Liver (tissue), 9 donors: Measurements from ENCODE around the gene ELAVL1. TPM values are rescaled to one million over a fixed set of nuclear protein-coding genes. Genes with fewer than 3 reads are reported as not detected.

Experiments used
- DNase-seq: peaks from one replicate; pipeline ENCODE4 v3.0.0-alpha.2; 2017; ENCODE audit warnings: low spot score
- H3K27ac ChIP-seq, 2 donors: one replicate each; pipeline ENCODE4 v1.7.0; 2013; ENCODE audit warnings: inconsistent platforms in 2 of 2, low read length in 2 of 2, control low read depth in 1 of 2, low read depth in 1 of 2, mild to moderate bottlenecking in 1 of 2
- H3K27me3 ChIP-seq, 4 donors: one replicate each; pipeline versions ENCODE4 v1.6.1 to v1.7.0; 2013; ENCODE audit warnings: low read length in 3 of 4, inconsistent platforms in 1 of 4, mild to moderate bottlenecking in 1 of 4, moderate library complexity in 1 of 4; ENCODE audit not compliant: control insufficient read depth in 4 of 4, insufficient read depth in 4 of 4
- H3K36me3 ChIP-seq, 4 donors: one replicate each; pipeline versions ENCODE4 v1.6.1 to v1.7.0; 2013; ENCODE audit warnings: low read length in 3 of 4, mild to moderate bottlenecking in 3 of 4, low read depth in 1 of 4, moderate library complexity in 1 of 4; ENCODE audit not compliant: control insufficient read depth in 4 of 4, insufficient read depth in 3 of 4
- H3K4me1 ChIP-seq, 4 donors: one replicate each; pipeline versions ENCODE4 v1.6.1 to v1.7.0; 2013; ENCODE audit warnings: low read length in 3 of 4, mild to moderate bottlenecking in 3 of 4, moderate library complexity in 1 of 4; ENCODE audit not compliant: control insufficient read depth in 4 of 4, insufficient read depth in 4 of 4
- H3K4me3 ChIP-seq, 3 donors: one replicate each; pipeline versions ENCODE4 v1.6.1 to v1.7.0; 2013; ENCODE audit warnings: low read length in 3 of 3, control low read depth in 1 of 3, low read depth in 1 of 3, mild to moderate bottlenecking in 1 of 3
- H3K9ac ChIP-seq, 2 donors: one replicate each; pipeline ENCODE4 v1.7.0; 2013; ENCODE audit warnings: low read length in 2 of 2, mild to moderate bottlenecking in 2 of 2, moderate library complexity in 2 of 2, control low read depth in 1 of 2, low read depth in 1 of 2
- H3K9me3 ChIP-seq, 4 donors: one replicate each; pipeline versions ENCODE4 v1.6.1 to v1.7.0; 2013; ENCODE audit warnings: low read length in 3 of 4; ENCODE audit not compliant: control insufficient read depth in 4 of 4
- ATF3 ChIP-seq: IDR thresholded peaks from 2 replicates; pipeline ENCODE4 v1.6.1; 2016; ENCODE audit warnings: antibody characterized with exemption
- FOXA1 ChIP-seq: IDR thresholded peaks from 2 replicates; pipeline ENCODE4 v1.6.1; 2016; ENCODE audit warnings: antibody characterized with exemption
- HNF4A ChIP-seq, 2 donors: conservative IDR thresholded peaks; 2 replicates each; pipeline ENCODE4 v1.6.1; 2016; ENCODE audit warnings: antibody characterized with exemption in 2 of 2, mild to moderate bottlenecking in 2 of 2
- HNF4G ChIP-seq: IDR thresholded peaks from 2 replicates; pipeline ENCODE4 v1.6.1; 2016; ENCODE audit warnings: antibody characterized with exemption
- JUND ChIP-seq, 2 donors: IDR thresholded peaks; 2 replicates each; pipeline ENCODE4 v1.6.1; 2016; ENCODE audit warnings: antibody characterized with exemption in 2 of 2
- RAD21 ChIP-seq, 2 donors: IDR thresholded peaks; 2 replicates each; pipeline ENCODE4 v1.6.1; 2016; ENCODE audit warnings: antibody characterized with exemption in 2 of 2, mild to moderate bottlenecking in 2 of 2
- REST ChIP-seq: IDR thresholded peaks from 2 replicates; pipeline ENCODE4 v1.6.1; 2016; ENCODE audit warnings: antibody characterized with exemption, mild to moderate bottlenecking
- RXRA ChIP-seq, 2 donors: IDR thresholded peaks; 2 replicates each; pipeline ENCODE4 v1.6.1; 2017 to 2018; ENCODE audit warnings: antibody characterized with exemption in 2 of 2, mild to moderate bottlenecking in 1 of 2
- ZBTB33 ChIP-seq: IDR thresholded peaks from 2 replicates; pipeline ENCODE4 v1.6.1; 2016; ENCODE audit warnings: antibody characterized with exemption
- WGBS: extraction: QIAGEN DNeasy Blood & Tissue Kit; methylation state at CpG from one replicate; pipeline ENCODE4 v1.1.7; 2013; 5-methylcytosine and 5-hydroxymethylcytosine counted together
- polyA plus RNA-seq, 2 donors: library from polyadenylated mRNA; stranded (reverse) in 1 of 2; unstranded in 1 of 2; fragments of 200-250 nt in 1 of 2; fragments of >200 nt in 1 of 2; fragmentation: Nextera tagmentation in 1 of 2; extraction: Ambion mirVana in 1 of 2; gene quantifications; one replicate each; pipeline versions ENCODE4 v1.2.1 to v1.2.3, GENCODE V29; 2013 to 2015
- total RNA-seq, 2 donors: library from RNA; depleted of rRNA; stranded (reverse); fragments of >200 nt; gene quantifications; one replicate each; pipeline ENCODE4 v1.2.3, GENCODE V29; 2014
- donor health status: healthy.
- donor health status: healthy.
- donor health status: healthy.
- donor health status: healthy.
- donor health status: healthy.

The ELAVL1 gene
- total and polyA plus RNA-seq, 4 donors: 14.4 to 33.7 (median 19.1) TPM

DNA sequence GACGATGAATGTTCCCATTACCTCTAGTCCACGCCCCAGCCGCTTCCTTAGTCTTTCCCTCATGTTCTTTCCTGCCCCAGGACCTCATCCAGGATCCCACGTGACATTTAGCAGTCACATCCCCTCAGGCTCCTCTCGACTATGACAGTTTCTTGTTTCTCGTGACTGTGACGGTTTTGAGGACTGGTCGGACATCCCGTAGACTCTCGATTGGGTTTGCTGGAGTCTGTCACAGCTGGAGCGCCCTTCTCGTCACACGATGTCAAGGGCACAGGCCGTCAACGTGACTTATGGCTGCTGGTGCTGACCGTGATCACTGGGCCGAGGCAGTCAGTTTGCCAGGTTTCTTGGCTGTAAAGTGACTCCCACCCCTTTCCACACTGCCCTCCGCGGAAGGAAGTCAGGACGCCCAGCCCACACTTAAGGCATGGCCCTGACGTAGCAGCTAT lies 22.8 kb downstream of the ELAVL1 start (continued):
- TF ChIP-seq FOXA1: no peak

GRCh38 chr19:7982103-7982502 lies 23.3 kb downstream of the ELAVL1 start:
- Histone ChIP-seq H3K27me3 (no peaks in the 10 kb centered on the region), H3K9me3 (no peaks in the 10 kb centered on the region), H3K27ac (no peak overlapping the region), H3K36me3 (peaks cover 0 to 11% (median 8%) of the 10 kb centered on the region in 4 donors), H3K4me3 (no peak overlapping the region), H3K4me1 (peaks cover 16 to 55% (median 38%) of the 10 kb centered on the region in 4 donors), H3K9ac (no peak overlapping the region)
- TF ChIP-seq ATF3 (no peak), ZBTB33 (no peak), REST (no peak), HNF4A (conservative IDR thresholded peaks at IDR 0.05) (peak; percentile 13 to 37), RAD21 (IDR thresholded peaks at IDR 0.05) (no peak), FOXA1 (no peak)
- no peak for DNase-seq
- 79% methylated on average over 10 of the region's 10 CpGs for WGBS

DNA sequence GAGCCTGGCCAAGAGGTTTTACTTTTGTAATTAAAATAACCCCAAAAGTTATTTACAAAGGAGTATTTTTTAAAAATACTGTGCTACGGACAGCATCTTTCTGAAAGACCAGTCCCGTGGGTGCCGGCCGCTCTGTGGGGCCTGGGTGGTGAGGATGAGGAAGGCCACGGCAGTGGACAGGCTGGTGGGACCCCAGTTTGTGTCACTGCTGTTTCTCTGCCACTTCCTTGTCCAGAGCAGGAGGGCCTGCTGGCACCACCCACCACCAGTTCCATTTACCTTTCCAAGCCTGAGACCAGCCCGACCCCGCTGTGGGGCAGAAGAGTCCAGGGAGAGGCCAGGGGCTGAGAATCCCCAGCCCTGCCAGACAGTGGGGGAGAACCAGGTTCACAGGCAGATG lies 23.8 kb downstream of the ELAVL1 start:
- no peak for DNase-seq
- H3K9ac ChIP-seq: no peak overlapping the region
- no peak overlapping the region for H3K4me3 ChIP-seq
- 94% methylated on average over 7 of the region's 7 CpGs for WGBS
- H3K27me3 ChIP-seq: no peaks in the 10 kb centered on the region
- H3K36me3 ChIP-seq: peaks cover 0 to 13% (median 8%) of the 10 kb centered on the region in 4 donors
- H3K4me1 ChIP-seq: peaks cover 16 to 55% (median 38%) of the 10 kb centered on the region in 4 donors
- TF ChIP-seq ATF3 (no peak), ZBTB33 (no peak), RXRA (IDR thresholded peaks at IDR 0.05) (no peak), JUND (IDR thresholded peaks at IDR 0.05) (no peak), HNF4G (no peak)
- no peak overlapping the region for H3K27ac ChIP-seq
- no peaks in the 10 kb centered on the region for H3K9me3 ChIP-seq
